HG03378 (cell line): ENCODE measurements around the gene GRM5.

Source experiments
- ATAC-seq: cut with Tn5 transposase; IDR thresholded peaks from one replicate; pipeline ENCODE4 v1.9.1; 2021; ENCODE audit warnings: mild to moderate bottlenecking, moderate library complexity; ENCODE audit not compliant: unreplicated experiment

The GRM5 gene

GRCh38 chr11:88739524-88739923 is 326.3 kb downstream of the GRM5 start:
- no peak for ATAC-seq

- no peak for ATAC-seq
These were observed 356.2 kb downstream of the GRM5 start for GRCh38 chr11:88709567-88709966.

- no peak for ATAC-seq
These were observed 361.3 kb downstream of the GRM5 start for GRCh38 chr11:88704485-88704884.

GRCh38 chr11:88701816-88702215 is 364.0 kb downstream of the GRM5 start:
- ATAC-seq, result no peak

- ATAC-seq, result no peak
These were observed 368.6 kb downstream of the GRM5 start for GRCh38 chr11:88697139-88697538.

GRCh38 chr11:88695689-88696414 is 369.9 kb downstream of the GRM5 start:
- ATAC-seq, result no peak

GRCh38 chr11:88692306-88693086 is 373.3 kb downstream of the GRM5 start:
- ATAC-seq, result no peak

GRCh38 chr11:88689548-88690240 is 376.1 kb downstream of the GRM5 start:
- no peak for ATAC-seq

- no peak for ATAC-seq
These were observed 382.8 kb downstream of the GRM5 start for GRCh38 chr11:88683024-88683423.

GRCh38 chr11:88680806-88681205 is 385.0 kb downstream of the GRM5 start:
- no peak for ATAC-seq

GRCh38 chr11:88666364-88666763 is 399.4 kb downstream of the GRM5 start:
- ATAC-seq, result no peak

- no peak for ATAC-seq
These were observed 408.6 kb downstream of the GRM5 start for GRCh38 chr11:88657076-88657738.

GRCh38 chr11:88656283-88656682 is 409.5 kb downstream of the GRM5 start:
- no peak for ATAC-seq

GRCh38 chr11:88655656-88656055 is 410.1 kb downstream of the GRM5 start:
- ATAC-seq, result no peak

GRCh38 chr11:88655196-88655595 is 410.6 kb downstream of the GRM5 start:
- ATAC-seq, result no peak

- no peak for ATAC-seq
These were observed 414.2 kb downstream of the GRM5 start for GRCh38 chr11:88651556-88651955.

- ATAC-seq, result no peak
These were observed 421.1 kb downstream of the GRM5 start for GRCh38 chr11:88644724-88645123.

- no peak for ATAC-seq
These were observed 433.6 kb downstream of the GRM5 start for GRCh38 chr11:88632163-88632562.

GRCh38 chr11:88631497-88631896 is 434.3 kb downstream of the GRM5 start:
- ATAC-seq, result no peak

- no peak for ATAC-seq
These were observed 436.3 kb downstream of the GRM5 start for GRCh38 chr11:88629496-88629895.

GRCh38 chr11:88626216-88626615 is 439.6 kb downstream of the GRM5 start:
- no peak for ATAC-seq
